NT2/D1 (cell line): ENCODE measurements around the gene PARM1.

Experiments used
- SUZ12 ChIP-seq: IDR thresholded peaks from 2 replicates; pipeline ENCODE4 v1.6.1; 2011; ENCODE audit not compliant: insufficient read length, insufficient read depth; ENCODE audit errors: extremely low read depth
- YY1 ChIP-seq: IDR thresholded peaks from 2 replicates; pipeline ENCODE4 v1.6.1; 2011; ENCODE audit not compliant: insufficient read length, insufficient read depth

DNA sequence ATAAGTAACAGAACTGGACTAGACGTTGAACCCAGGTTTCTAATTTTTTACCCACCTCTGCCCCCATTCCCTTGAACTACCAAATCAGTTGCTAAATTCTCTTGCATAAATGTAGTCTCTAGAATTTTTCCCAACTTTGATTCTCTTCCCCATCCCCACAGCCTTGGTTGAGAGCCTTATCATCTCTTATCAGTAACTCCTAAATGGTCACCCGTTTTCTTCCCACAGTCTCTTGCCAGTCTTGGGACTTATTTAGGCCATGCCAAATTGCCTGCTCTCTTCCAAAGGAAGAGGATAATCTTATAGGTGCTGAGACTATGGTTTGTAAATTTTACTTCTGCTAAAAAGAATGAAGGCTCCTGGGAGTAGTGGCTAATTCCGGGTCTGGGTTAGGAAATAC lies 13.3 kb downstream of the PARM1 start:
- TF ChIP-seq SUZ12 (no peak), YY1 (no peak)
